HEK293T (cell line): ENCODE data around the gene PEX26.
"Not testable (repeated sequence)": the region's sequence is repeated elsewhere in the genome, so short reads cannot be mapped to it uniquely, and the experiment has no call there.

Experiments
- CTCF ChIA-PET: fragments of 350-600 bp; formaldehyde crosslinking; extraction: SDS; loops from one replicate; lab custom pipeline; 2021; ENCODE audit warnings: antibody characterized with exemption, inconsistent platforms; lab: Yijun Ruan, JAX
- POLR2A ChIA-PET: fragments of 350-600 bp; formaldehyde crosslinking; extraction: SDS; loops from one replicate; lab custom pipeline; 2020; ENCODE audit warnings: antibody characterized with exemption, inconsistent platforms; lab: Yijun Ruan, JAX
- DNase-seq: peaks from one replicate; pipeline ENCODE4 v3.0.0; 2012; ENCODE audit warnings: mixed read lengths; ENCODE audit errors: extremely low spot score
- ARNT ChIP-seq: fragments of 450-650 bp; IDR thresholded peaks from 2 replicates; pipeline ENCODE4 v1.6.1; 2017; ENCODE audit warnings: mild to moderate bottlenecking
- BHLHE40 ChIP-seq: fragments of 450-650 bp; IDR thresholded peaks from 2 replicates; pipeline ENCODE4 v1.6.1; 2016; ENCODE audit warnings: mild to moderate bottlenecking, moderate library complexity, borderline replicate concordance
- CTBP1 ChIP-seq: fragments of 450-650 bp; IDR thresholded peaks from 2 replicates; pipeline ENCODE4 v1.6.1; 2016; ENCODE audit warnings: borderline replicate concordance
- ELF4 ChIP-seq: fragments of 450-650 bp; IDR thresholded peaks from 2 replicates; pipeline ENCODE4 v1.6.1; 2017; ENCODE audit warnings: antibody characterized with exemption
- FOXA1 ChIP-seq: fragments of 450-650 bp; IDR thresholded peaks from 2 replicates; pipeline ENCODE4 v1.6.1; 2016; ENCODE audit warnings: mild to moderate bottlenecking
- FOXK2 ChIP-seq: fragments of 450-650 bp; IDR thresholded peaks from 2 replicates; pipeline ENCODE4 v1.6.1; 2016; ENCODE audit warnings: mild to moderate bottlenecking
- FOXM1 ChIP-seq: fragments of 450-650 bp; IDR thresholded peaks from 2 replicates; pipeline ENCODE4 v1.6.1; 2017; ENCODE audit warnings: mild to moderate bottlenecking, borderline replicate concordance
- HDGF ChIP-seq: fragments of 450-650 bp; IDR thresholded peaks from 2 replicates; pipeline ENCODE4 v1.6.1; 2017; ENCODE audit warnings: antibody characterized with exemption, borderline replicate concordance
- L3MBTL2 ChIP-seq: fragments of 450-650 bp; conservative IDR thresholded peaks from 2 replicates; pipeline ENCODE4 v1.6.1; 2016; ENCODE audit warnings: mild to moderate bottlenecking
- LEF1 ChIP-seq: fragments of 450-650 bp; IDR thresholded peaks from 2 replicates; pipeline ENCODE4 v1.6.1; 2017; ENCODE audit warnings: mild to moderate bottlenecking, borderline replicate concordance
- NFRKB ChIP-seq: fragments of 450-650 bp; IDR thresholded peaks from 2 replicates; pipeline ENCODE4 v1.6.1; 2016; ENCODE audit warnings: mild to moderate bottlenecking, moderate library complexity
- SP1 ChIP-seq: fragments of 450-650 bp; IDR thresholded peaks from 2 replicates; pipeline ENCODE4 v1.6.1; 2017
- SUZ12 ChIP-seq: fragments of 450-650 bp; IDR thresholded peaks from 2 replicates; pipeline ENCODE4 v1.6.1; 2016; ENCODE audit warnings: mild to moderate bottlenecking
- TARDBP ChIP-seq: fragments of 450-650 bp; IDR thresholded peaks from 2 replicates; pipeline ENCODE4 v1.6.1; 2016
- ZNF384 ChIP-seq: fragments of 450-650 bp; IDR thresholded peaks from 2 replicates; pipeline ENCODE4 v1.6.1; 2016
- TF ChIP-seq, protein P1 (sequence below): fragments of 450-650 bp; IDR thresholded peaks from 2 replicates; pipeline ENCODE4 v1.6.1; 2016

PEX26 gene

GRCh38 chr22:18095101-18095805, 17.5 kb downstream of the PEX26 start:
- CTCF ChIA-PET: no interaction called here
- no peak for DNase-seq
- TF ChIP-seq L3MBTL2 (no peak), TARDBP (no peak), HDGF (no peak), ELF4 (no peak)
- POLR2A ChIA-PET: no interaction called here

GRCh38 chr22:18096823-18097222, 19.0 kb downstream of the PEX26 start:
- DNase-seq: no peak
- ChIA-PET POLR2A (no interaction called here), CTCF (no interaction called here)
- TF ChIP-seq CTBP1 (no peak), HDGF (no peak), TARDBP (no peak), LEF1 (no peak), SUZ12 (no peak), SP1 (no peak), L3MBTL2 (no peak), BHLHE40 (no peak), FOXK2 (no peak), FOXM1 (no peak), FOXA1 (no peak), ZNF384 (no peak), ELF4 (no peak), NFRKB (no peak), ARNT (no peak)

GRCh38 chr22:18100781-18101180, 23.0 kb downstream of the PEX26 start:
- no peak for DNase-seq
- POLR2A ChIA-PET: interaction anchor here (1.8 kb wide), 1 partner anchor 49 kb away, joined by 6 read pairs; the partner anchor contains the start of gene USP18
- TF ChIP-seq FOXM1: no peak
- TF ChIP-seq SP1: no peak
- TF ChIP-seq L3MBTL2: no peak
- TF ChIP-seq SUZ12: no peak
- CTCF ChIA-PET: interaction anchor here (1.0 to 1.2 kb wide), 2 partner anchors 12 to 270 kb away, joined by 3 to 4 read pairs; no protein-coding TSS in a partner anchor

- TF ChIP-seq, protein P1, sequence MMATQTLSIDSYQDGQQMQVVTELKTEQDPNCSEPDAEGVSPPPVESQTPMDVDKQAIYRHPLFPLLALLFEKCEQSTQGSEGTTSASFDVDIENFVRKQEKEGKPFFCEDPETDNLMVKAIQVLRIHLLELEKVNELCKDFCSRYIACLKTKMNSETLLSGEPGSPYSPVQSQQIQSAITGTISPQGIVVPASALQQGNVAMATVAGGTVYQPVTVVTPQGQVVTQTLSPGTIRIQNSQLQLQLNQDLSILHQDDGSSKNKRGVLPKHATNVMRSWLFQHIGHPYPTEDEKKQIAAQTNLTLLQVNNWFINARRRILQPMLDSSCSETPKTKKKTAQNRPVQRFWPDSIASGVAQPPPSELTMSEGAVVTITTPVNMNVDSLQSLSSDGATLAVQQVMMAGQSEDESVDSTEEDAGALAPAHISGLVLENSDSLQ: no peak
- TF ChIP-seq ARNT (no peak), LEF1 (no peak), ELF4 (no peak), SP1 (no peak), CTBP1 (no peak), FOXM1 (no peak), NFRKB (no peak), ZNF384 (no peak), FOXA1 (no peak), HDGF (no peak), L3MBTL2 (no peak), SUZ12 (no peak), TARDBP (no peak), FOXK2 (no peak), BHLHE40 (no peak)
- DNase-seq: no peak
- CTCF ChIA-PET: no interaction called here
- POLR2A ChIA-PET: interaction anchor here (1.8 kb wide), 1 partner anchor 48 kb away, joined by 6 read pairs; the partner anchor contains the start of gene USP18
Observed at GRCh38 chr22:18101536-18101935, 23.7 kb downstream of the PEX26 start.

DNA sequence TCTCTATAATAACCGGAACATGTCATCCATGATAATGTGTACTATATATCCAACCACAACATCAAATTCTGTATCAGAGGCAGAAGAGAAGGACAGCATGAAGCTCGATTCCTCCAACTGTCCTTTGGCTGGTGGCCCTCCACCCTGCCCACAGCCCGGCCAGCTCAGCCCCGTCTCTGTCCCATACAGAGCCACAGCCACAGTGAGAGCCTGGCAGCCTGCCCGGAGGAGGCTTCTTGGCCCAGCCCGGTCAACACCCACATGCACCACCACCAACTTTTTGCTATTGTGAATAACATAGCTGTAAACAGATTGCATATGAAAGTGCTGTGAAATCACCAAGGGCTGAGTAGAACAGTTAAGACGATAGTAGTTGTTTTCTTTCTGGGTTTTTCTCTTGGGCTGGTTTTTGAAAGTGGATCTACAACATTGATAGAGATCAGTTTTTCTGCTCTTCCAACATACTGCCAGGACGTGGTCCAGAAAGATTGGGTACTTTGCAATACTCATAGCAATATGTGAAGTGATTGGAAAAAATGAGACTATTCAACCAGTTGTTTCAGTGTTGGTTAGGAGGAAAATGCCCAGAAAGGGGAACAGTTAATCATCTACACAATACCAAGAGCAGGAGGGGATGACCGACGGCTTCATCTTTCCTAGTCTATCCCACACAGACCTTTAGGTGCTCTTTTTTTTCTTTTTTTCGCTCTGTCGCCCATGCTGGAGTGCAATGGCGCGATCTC, 25.9 kb downstream of the PEX26 start:
- CTCF ChIA-PET: no interaction called here
- DNase-seq: no peak
- POLR2A ChIA-PET: no interaction called here
- TF ChIP-seq SUZ12 (no peak), FOXK2 (no peak), L3MBTL2 (no peak), SP1 (no peak), TARDBP (no peak), LEF1 (no peak), ELF4 (no peak), ARNT (no peak), NFRKB (no peak), FOXA1 (no peak)

- CTCF ChIA-PET: interaction anchor here (0.5 kb wide), 1 partner anchor 488 kb away, joined by 3 read pairs; no protein-coding TSS in a partner anchor
Observed at GRCh38 chr22:18104566-18104965, 26.8 kb downstream of the PEX26 start.

GRCh38 chr22:18105981-18106380, 28.2 kb downstream of the PEX26 start:
- ChIA-PET CTCF (interaction anchor here (0.6 kb wide), 1 partner anchor 8 kb away, joined by 3 read pairs; no protein-coding TSS in a partner anchor), POLR2A (interaction anchor here (1.1 kb wide), 1 partner anchor 28 kb away, joined by 4 read pairs; the partner anchor contains the start of gene PEX26)
- DNase-seq: not testable (repeated sequence)

More at GRCh38 chr22:18104566-18104965, 26.8 kb downstream of the PEX26 start:
- no peak for DNase-seq
- TF ChIP-seq HDGF (no peak), SP1 (no peak), FOXM1 (no peak), FOXK2 (no peak), SUZ12 (no peak), L3MBTL2 (no peak), BHLHE40 (no peak), ZNF384 (no peak), ELF4 (no peak), NFRKB (no peak), ARNT (no peak), FOXA1 (no peak), TARDBP (no peak), LEF1 (no peak)
- POLR2A ChIA-PET: no interaction called here

DNA sequence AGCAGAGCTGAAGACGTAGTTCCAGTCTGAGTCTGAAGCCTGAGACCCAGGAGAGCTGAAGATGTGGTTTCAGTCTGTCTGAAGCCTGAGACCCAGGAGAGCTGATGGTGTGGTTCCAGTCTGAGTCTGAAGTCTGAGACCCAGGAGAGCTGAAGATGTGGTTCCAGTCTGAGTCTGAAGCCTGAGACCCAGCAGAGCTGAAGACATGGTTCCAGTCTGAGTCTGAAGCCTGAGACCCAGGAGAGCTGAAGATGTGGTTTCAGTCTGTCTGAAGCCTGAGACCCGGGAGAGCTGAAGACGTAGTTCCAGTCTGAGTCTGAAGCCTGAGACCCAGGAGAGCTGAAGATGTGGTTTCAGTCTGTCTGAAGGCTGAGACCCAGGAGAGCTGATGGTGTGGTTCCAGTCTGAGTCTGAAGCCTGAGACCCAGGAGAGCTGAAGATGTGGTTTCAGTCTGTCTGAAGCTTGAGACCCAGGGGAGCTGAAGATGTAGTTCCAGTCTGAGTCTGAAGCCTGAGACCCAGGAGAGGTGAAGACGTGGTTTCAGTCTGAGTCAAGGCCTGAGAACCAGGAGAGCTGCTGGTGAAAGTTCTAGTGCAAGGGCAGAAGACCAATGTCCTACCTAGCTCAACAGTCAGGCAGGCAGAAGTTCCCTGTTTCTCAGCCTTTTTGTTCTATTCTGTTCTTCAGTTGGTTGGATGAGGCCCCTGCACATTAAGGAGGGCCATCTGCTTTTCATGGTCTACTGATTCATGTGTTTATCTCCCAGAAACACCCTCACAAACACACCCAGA, 29.0 kb downstream of the PEX26 start:
- not testable (repeated sequence) for DNase-seq
- ChIA-PET CTCF (interaction anchor here (0.6 kb wide), 1 partner anchor 8 kb away, joined by 3 read pairs; no protein-coding TSS in a partner anchor), POLR2A (interaction anchor here (1.1 kb wide), 1 partner anchor 29 kb away, joined by 4 read pairs; the partner anchor contains the start of gene PEX26)
